Sigmoid colon (tissue), 4 donors: Measurements from ENCODE around the gene COL9A3.

Experiments used
- CTCF ChIP-seq, 4 experiments: fragments of 450-650 bp in 3 of 4; fragments of 200-600 bp in 1 of 4; IDR thresholded peaks; one replicate each; pipeline ENCODE4 v1.5.1; 2016 to 2019; ENCODE audit warnings: antibody characterized with exemption in 4 of 4, mild to moderate bottlenecking in 3 of 4, moderate library complexity in 2 of 4
- POLR2A ChIP-seq, 2 donors: fragments of 450-650 bp; IDR thresholded peaks; one replicate each; pipeline ENCODE4 v1.6.1; 2016; ENCODE audit warnings: antibody characterized with exemption in 2 of 2, mild to moderate bottlenecking in 2 of 2, moderate library complexity in 2 of 2
- POLR2AphosphoS5 ChIP-seq, 4 donors: sonication (generic); formaldehyde crosslinking; IDR thresholded peaks; one replicate each; pipeline ENCODE4 v1.6.1; 2017; ENCODE audit warnings: antibody characterized with exemption in 4 of 4

GRCh38 chr20:62791301-62792181 lies 25.3 kb upstream of the COL9A3 start:
- TF ChIP-seq POLR2AphosphoS5 (IDR thresholded peaks at IDR 0.05) (peak in 3 of 4 donors; percentile 37 to 74 (median 73)), POLR2A (IDR thresholded peaks at IDR 0.05) (no peak), CTCF (IDR thresholded peaks at IDR 0.05) (peak; percentile 94 to 98 (median 97))
